NOMO-1 treated with dmso at 0.1 percent for 144 hours (cell line): ENCODE measurements around the gene SERPINA4.
"Not testable (repeated sequence)": the region's sequence is repeated elsewhere in the genome, so short reads cannot be mapped to it uniquely, and the experiment has no call there.

Source experiments
- DNase-seq: peaks from one replicate; lab custom pipeline; 2025; ENCODE audit not compliant: unreplicated experiment; lab: John Stamatoyannopoulos, UW

SERPINA4 gene

GRCh38 chr14:94588311-94588710 lies 27.1 kb downstream of the SERPINA4 start:
- DNase-seq, result no peak

GRCh38 chr14:94591073-94591472 lies 29.8 kb downstream of the SERPINA4 start:
- DNase-seq, result no peak

- DNase-seq, result no peak
Measured at GRCh38 chr14:94591871-94592270, 30.6 kb downstream of the SERPINA4 start.

GRCh38 chr14:94592457-94592856 lies 31.2 kb downstream of the SERPINA4 start:
- no peak for DNase-seq

GRCh38 chr14:94593376-94593748 lies 32.1 kb downstream of the SERPINA4 start:
- no peak for DNase-seq

GRCh38 chr14:94593749-94594431 lies 32.6 kb downstream of the SERPINA4 start:
- DNase-seq, result no peak

- no peak for DNase-seq
Measured at GRCh38 chr14:94594441-94594840, 33.2 kb downstream of the SERPINA4 start.

- DNase-seq, result no peak
Measured at GRCh38 chr14:94595912-94596311, 34.7 kb downstream of the SERPINA4 start.

GRCh38 chr14:94596361-94596760 lies 35.1 kb downstream of the SERPINA4 start:
- DNase-seq, result no peak

- DNase-seq, result no peak
Measured at GRCh38 chr14:94597788-94598187, 36.5 kb downstream of the SERPINA4 start.

- no peak for DNase-seq
Measured at GRCh38 chr14:94598506-94598815, 37.2 kb downstream of the SERPINA4 start.

GRCh38 chr14:94598816-94599655 lies 37.8 kb downstream of the SERPINA4 start:
- DNase-seq, result no peak

- no peak for DNase-seq
Measured at GRCh38 chr14:94599656-94600004, 38.4 kb downstream of the SERPINA4 start.

GRCh38 chr14:94600148-94600545 lies 38.9 kb downstream of the SERPINA4 start:
- no peak for DNase-seq

GRCh38 chr14:94601884-94602391 lies 40.7 kb downstream of the SERPINA4 start:
- DNase-seq, result no peak

- no peak for DNase-seq
Measured at GRCh38 chr14:94602722-94603121, 41.5 kb downstream of the SERPINA4 start.

- DNase-seq, result no peak
Measured at GRCh38 chr14:94605361-94605760, 44.1 kb downstream of the SERPINA4 start.

GRCh38 chr14:94608966-94609365 lies 47.7 kb downstream of the SERPINA4 start:
- not testable (repeated sequence) for DNase-seq

GRCh38 chr14:94611179-94611578 lies 49.9 kb downstream of the SERPINA4 start:
- DNase-seq, result no peak

- DNase-seq, result no peak
Measured at GRCh38 chr14:94612174-94612573, 50.9 kb downstream of the SERPINA4 start, which contains the start of gene SERPINA3. SERPINA3 (plus strand) TSS chr14:94612391; CDS start chr14:94614442, 2,051 bp downstream.

GRCh38 chr14:94612580-94613554 lies 51.6 kb downstream of the SERPINA4 start:
- DNase-seq, result no peak
